Measurements from ENCODE around the gene TPMT. TPM values are rescaled to one million over a fixed set of nuclear protein-coding genes. Genes with fewer than 3 reads are reported as not detected.

The TPMT gene
- total and polyA plus RNA-seq, 2 of the 13 experiments (the other 11 are each of a cell fraction or from before 2014, with no cell fraction given) = 11.1 to 22.8 TPM

- no peak for TF ChIP-seq ZNF407 (CRISPR knock-in tag; IDR thresholded peaks at IDR 0.05; ENCODE audit: not compliant biosample characterization)
- TF ChIP-seq MAFF (IDR thresholded peaks at IDR 0.05; ENCODE audit: low read depth, low read length) = peak; percentile 93
- TF ChIP-seq ZNF766 (CRISPR knock-in tag; IDR thresholded peaks at IDR 0.05; ENCODE audit: borderline replicate concordance) = no peak
- peak; percentile 90 to 95 for TF ChIP-seq MAFK (conservative IDR thresholded peaks at IDR 0.05 in 1 of 2, IDR thresholded peaks at IDR 0.05 in 1 of 2; ENCODE audit: low read length in 2 of 2)
- no peak for TF ChIP-seq CREB3 (CRISPR knock-in tag; IDR thresholded peaks at IDR 0.05)
- no peak for TF ChIP-seq ZNF543 (CRISPR knock-in tag; IDR thresholded peaks at IDR 0.05)
- FAIRE-seq = no peak
- no peak for DNase-seq (ENCODE audit: low spot score)
- BruUV-seq (replicated peaks) = no TSS peak
- no peak for ATAC-seq
- H4K20me1 ChIP-seq (ENCODE audit: insufficient read depth, low read length) = no peaks in the 10 kb centered on the region
- in situ Hi-C loops (cut with HindIII; ENCODE audit: extremely low pct_ligation_motif_present, low pct_unique_long_range_greater_than_20kb) = no loop called here
- H3K27ac ChIP-seq (ENCODE audit: extremely low read length, insufficient read depth, low read length) = no peak overlapping the region
- no peaks in the 10 kb centered on the region for H3K36me3 ChIP-seq (replicated peaks in 1 of 2; ENCODE audit: control insufficient read depth in 1 of 2, insufficient read depth in 2 of 2, low read length in 2 of 2)
- 94% methylated on average over 3 of the region's 3 CpGs for WGBS (ENCODE audit: low lambda C conversion rate)
- H3K9ac ChIP-seq (ENCODE audit: insufficient read depth, low read depth, low read length) = no peak overlapping the region
- no peaks in the 10 kb centered on the region for H3K4me1 ChIP-seq (ENCODE audit: insufficient read depth, low read length)
- CTCF ChIA-PET (ENCODE audit: low intra/inter-chr PET ratio, low total read pairs) = no interaction called here
- H3K4me3 ChIP-seq (replicated peaks in 1 of 3; ENCODE audit: insufficient read depth in 1 of 3, low read depth in 2 of 3, low read length in 3 of 3) = no peak overlapping the region
- H3K9me3 ChIP-seq (ENCODE audit: low read length) = no peaks in the 10 kb centered on the region
- no peak overlapping the region for H3K4me2 ChIP-seq (ENCODE audit: low read depth, low read length)
- POLR2A ChIA-PET = no interaction called here
- no peak overlapping the region for H2AFZ ChIP-seq (ENCODE audit: low read length)
- no peaks in the 10 kb centered on the region for H3K27me3 ChIP-seq (ENCODE audit: control insufficient read depth in 1 of 2, insufficient read depth in 2 of 2, low read length in 2 of 2)
- H3K79me2 ChIP-seq (ENCODE audit: insufficient read depth, low read length) = no peaks in the 10 kb centered on the region
- intact Hi-C loops (cut with micrococcal nuclease; ENCODE audit: unreplicated experiment) = no loop called here
Observed at GRCh38 chr6:18178960-18179615, 24.2 kb upstream of the TPMT start.

Data from HepG2 (cell line).